Stimulated activated CD4-positive, alpha-beta T cell treated with anti-CD3 and anti-CD28 coated beads, Interleukin-12 subunit alpha, Interleukin-12 subunit beta, amount 100 ng/mL, for 4 hours (primary cell): ENCODE measurements around the gene LAIR1.
A peak's percentile ranks its signal among the peaks of the same experiment; 100 is the strongest.
"Not testable (repeated sequence)": the region's sequence is repeated elsewhere in the genome, so short reads cannot be mapped to it uniquely, and the experiment has no call there.

Source experiments
- DNase-seq: peaks from one replicate; pipeline ENCODE4 v3.0.0-alpha.2; 2020

The LAIR1 gene

DNA sequence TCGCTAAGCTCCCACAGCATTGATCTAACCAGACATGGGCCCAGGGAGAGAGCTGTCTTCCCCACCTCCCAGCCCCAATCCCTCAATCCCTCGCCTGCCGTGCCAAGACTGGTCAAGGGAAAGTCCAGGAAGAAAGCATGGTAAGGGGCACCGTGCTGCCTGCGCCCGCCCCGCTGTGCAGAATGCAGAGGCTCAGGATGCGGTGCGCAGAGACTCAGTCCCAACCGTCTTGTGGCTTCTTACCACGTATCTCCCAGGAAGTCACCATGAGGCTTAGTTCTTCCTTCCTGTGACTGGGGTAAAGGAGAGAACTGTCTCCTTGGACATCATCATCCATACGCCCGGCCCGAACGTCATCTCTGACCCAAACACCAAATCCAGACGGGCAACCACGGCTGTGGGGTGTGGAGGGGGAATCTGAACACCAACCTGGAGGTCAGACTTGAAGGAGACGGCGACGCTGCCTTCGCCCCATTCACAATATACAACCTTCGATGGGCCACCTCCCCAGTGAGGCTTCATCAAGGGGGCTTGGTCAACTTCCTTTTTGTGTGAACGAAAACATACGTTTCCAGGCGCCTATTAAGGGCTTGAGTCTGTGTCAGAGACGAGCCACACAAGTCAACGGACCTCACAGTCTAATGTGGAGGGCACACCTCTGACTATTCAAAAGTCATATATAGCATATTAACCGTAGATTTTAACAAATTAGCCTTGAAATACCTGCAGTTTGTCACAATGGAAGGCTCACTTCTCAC, 10.6 kb upstream of the LAIR1 start:
- not testable (repeated sequence) for DNase-seq

GRCh38 chr19:54373781-54374631, 9.3 kb upstream of the LAIR1 start:
- no peak for DNase-seq

DNA sequence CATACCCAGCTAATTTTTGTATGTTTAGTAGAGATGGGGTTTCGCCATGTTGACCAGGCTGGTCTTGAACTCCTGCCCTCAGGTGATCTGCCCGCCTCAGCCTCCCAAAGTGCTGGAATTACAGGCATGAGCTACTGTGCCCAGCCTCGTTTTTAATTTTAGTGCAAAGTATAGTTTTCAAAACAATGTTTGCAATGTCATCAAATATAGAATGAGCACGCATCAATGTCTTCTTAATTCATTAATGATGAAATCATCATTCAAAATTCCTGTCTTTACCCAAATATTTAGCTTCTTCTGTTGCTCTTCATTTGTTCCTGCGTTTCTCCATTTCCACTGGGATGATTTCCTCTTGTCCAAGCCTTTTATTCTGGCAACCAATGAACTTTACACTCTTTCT, 6.7 kb upstream of the LAIR1 start:
- DNase-seq, result not testable (repeated sequence)

DNA sequence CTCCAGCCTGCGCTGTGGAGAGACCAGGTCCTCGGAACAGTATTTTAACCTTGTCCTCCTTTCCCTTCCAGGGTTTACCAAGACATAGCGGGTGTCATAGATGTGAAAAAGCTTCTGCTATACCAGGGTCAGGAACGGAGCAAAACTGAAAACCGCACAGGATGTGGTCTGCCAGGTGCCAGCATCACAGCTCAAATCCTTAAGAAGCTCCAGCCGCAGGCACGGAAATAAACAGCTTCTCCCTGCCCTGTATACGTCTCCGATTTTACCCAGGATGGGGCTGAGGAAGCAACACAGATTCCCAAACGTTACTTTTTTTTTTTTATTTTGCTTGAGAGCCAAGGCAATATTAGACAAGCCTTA, 5.7 kb upstream of the LAIR1 start:
- peak; percentile 26 for DNase-seq

GRCh38 chr19:54369688-54370433, 5.1 kb upstream of the LAIR1 start:
- DNase-seq, result not testable (repeated sequence)

- DNase-seq, result no peak
Observed at GRCh38 chr19:54369082-54369687, 4.5 kb upstream of the LAIR1 start.

GRCh38 chr19:54366811-54367210, 2.1 kb upstream of the LAIR1 start:
- no peak for DNase-seq

DNA sequence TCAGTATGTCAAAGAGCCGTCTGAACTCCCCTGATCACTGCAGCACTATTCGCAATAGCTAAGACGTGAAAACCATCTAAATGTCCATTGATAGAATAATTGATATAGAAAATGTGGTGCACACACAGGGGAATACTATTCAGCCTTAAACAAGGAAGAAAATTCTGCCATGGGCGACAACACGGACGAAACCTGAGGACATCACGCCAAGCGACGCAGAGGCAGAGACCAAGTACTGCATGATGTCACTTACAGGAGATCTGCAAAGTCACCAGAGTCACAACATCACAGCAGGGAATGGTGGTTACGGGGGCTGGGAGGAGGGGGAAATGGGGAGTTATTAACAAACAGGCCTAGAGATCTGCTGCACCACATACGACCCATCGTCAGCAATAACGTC, 1.1 kb upstream of the LAIR1 start:
- not testable (repeated sequence) for DNase-seq

DNA sequence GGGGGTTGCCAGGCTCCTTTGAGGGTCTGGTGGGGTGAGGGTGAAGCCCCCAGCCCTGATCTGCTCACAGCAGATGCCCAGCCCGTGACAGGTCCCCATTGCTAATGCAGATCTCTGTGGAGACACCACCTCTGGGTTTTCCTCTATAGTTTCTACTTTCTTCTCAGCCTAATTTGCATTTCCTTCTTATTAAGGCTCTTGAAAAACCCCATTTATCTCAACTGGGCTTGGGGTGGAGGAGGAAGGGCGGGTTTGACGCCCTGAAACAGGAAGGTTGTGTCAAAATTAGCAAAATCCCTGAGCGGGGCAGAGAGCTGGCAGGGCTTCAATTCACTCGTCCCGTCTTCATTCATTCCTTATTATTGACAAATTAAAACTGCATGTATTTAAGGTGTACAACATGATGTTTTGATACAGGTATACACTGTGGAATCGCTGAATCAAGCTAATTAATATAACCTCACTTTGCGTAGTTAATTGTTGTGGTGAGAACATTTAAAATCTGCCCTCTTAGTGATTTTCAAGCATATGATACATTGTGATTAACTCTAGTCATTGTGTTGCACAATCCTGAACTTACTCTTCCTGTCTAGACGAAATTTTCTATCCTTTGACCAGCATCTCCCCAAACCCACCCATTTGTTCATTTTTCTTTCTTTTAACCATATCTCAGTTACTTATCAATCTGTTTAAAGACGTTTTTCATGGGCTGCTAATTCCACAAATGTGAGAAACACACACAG, 2.9 kb downstream of the LAIR1 start:
- not testable (repeated sequence) for DNase-seq

GRCh38 chr19:54359149-54359820, 5.4 kb downstream of the LAIR1 start:
- peak; percentile 67 for DNase-seq

GRCh38 chr19:54357381-54357780, 7.3 kb downstream of the LAIR1 start:
- DNase-seq, result no peak

- no peak for DNase-seq
Observed at GRCh38 chr19:54356444-54357056, 8.2 kb downstream of the LAIR1 start.

DNA sequence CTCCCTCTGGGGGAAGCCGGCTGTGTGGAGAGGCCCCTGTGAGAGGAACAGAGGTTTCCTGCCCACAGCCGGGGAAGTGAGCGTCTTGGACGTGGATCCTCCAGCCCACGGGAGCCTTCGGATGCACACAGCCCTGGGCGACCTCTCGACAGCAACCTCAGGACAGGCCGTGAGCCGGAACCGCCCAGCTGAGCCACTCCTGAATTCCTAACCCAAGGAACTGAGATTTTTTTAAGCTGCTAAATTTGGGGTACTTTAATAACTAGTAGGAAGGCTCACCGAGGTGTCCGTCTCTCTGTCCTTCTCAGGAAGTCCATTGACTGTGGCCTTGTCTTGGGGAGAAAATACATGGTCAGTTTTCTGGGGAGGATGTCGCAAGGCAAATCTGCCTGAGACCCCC, 9.1 kb downstream of the LAIR1 start:
- no peak for DNase-seq

DNA sequence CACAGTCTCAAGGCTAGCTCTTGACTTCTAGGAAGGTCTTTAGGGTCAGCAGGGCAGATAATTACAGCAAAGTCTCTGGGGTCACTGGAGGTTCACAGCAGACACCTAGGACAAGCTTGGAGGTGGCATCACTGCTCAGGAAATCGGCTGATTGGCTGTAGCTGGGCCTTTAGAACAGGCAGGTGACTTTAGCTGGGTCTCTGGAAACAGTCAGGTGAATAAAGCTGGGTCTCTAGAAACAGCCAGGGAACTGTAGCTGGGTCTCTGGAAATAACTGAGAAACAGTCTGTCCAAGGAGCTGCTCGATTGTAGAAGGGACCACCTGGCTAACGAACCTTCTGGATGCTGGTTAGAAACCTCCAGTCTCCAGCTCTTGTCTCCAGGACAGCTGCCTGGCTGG, 10.0 kb downstream of the LAIR1 start:
- no peak for DNase-seq

GRCh38 chr19:54352546-54352945, 12.2 kb downstream of the LAIR1 start:
- DNase-seq, result no peak

GRCh38 chr19:54352041-54352440, 12.7 kb downstream of the LAIR1 start:
- no peak for DNase-seq

DNA sequence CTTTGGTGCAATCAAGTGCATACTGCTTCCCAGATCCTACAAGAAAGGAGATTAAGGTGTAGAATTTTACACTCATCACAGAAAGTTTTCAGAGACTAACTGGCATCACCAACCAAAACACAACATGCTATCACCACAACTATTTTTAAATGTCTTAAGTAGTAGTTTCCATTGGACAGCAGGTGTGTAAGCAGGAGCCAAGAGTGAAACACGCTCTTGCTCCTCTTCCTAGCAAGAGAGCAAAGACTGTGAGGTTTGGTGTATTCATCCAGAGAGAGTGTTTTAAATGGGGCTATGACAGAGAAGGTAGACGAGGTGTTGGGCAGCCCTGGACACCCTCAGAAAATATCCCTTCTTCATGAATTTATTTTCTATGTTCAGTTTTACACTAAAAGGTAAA, 13.3 kb downstream of the LAIR1 start:
- DNase-seq, result no peak

DNA sequence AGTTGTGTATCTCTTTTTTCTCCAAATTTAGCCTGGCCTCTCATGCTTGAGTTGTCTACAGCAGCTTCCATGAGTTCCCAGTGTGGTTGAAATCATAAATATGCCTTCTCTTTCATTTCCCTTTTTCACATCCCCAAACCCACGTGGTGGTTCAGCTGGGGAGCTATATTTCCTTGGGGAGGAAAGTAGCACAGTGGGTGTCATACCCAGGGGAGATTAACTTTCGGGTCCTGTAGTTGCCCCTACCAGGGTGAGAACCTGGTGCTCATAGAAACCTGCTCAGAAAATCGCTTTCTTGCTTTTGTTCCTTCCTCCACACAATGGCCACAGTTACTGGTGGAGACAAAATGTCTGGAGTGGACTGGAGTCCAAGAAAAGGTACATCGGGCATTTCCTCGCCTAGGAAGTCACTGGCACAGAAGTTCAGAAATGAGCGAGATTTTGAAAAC, 18.8 kb downstream of the LAIR1 start:
- DNase-seq, result no peak

GRCh38 chr19:54343868-54344267, 20.9 kb downstream of the LAIR1 start:
- DNase-seq, result no peak

GRCh38 chr19:54341295-54341694, 23.4 kb downstream of the LAIR1 start:
- no peak for DNase-seq
